Liver (tissue), 9 donors: ENCODE measurements around the gene TNFAIP8L2. TPM values are rescaled to one million over a fixed set of nuclear protein-coding genes. Genes with fewer than 3 reads are reported as not detected.

Experiments
- DNase-seq: peaks from one replicate; pipeline ENCODE4 v3.0.0-alpha.2; 2017; ENCODE audit warnings: low spot score
- H3K27ac ChIP-seq, 2 donors: one replicate each; pipeline ENCODE4 v1.7.0; 2013; ENCODE audit warnings: inconsistent platforms in 2 of 2, low read length in 2 of 2, control low read depth in 1 of 2, low read depth in 1 of 2, mild to moderate bottlenecking in 1 of 2
- H3K27me3 ChIP-seq, 4 donors: one replicate each; pipeline versions ENCODE4 v1.6.1 to v1.7.0; 2013; ENCODE audit warnings: low read length in 3 of 4, inconsistent platforms in 1 of 4, mild to moderate bottlenecking in 1 of 4, moderate library complexity in 1 of 4; ENCODE audit not compliant: control insufficient read depth in 4 of 4, insufficient read depth in 4 of 4
- H3K36me3 ChIP-seq, 4 donors: one replicate each; pipeline versions ENCODE4 v1.6.1 to v1.7.0; 2013; ENCODE audit warnings: low read length in 3 of 4, mild to moderate bottlenecking in 3 of 4, low read depth in 1 of 4, moderate library complexity in 1 of 4; ENCODE audit not compliant: control insufficient read depth in 4 of 4, insufficient read depth in 3 of 4
- H3K4me1 ChIP-seq, 4 donors: one replicate each; pipeline versions ENCODE4 v1.6.1 to v1.7.0; 2013; ENCODE audit warnings: low read length in 3 of 4, mild to moderate bottlenecking in 3 of 4, moderate library complexity in 1 of 4; ENCODE audit not compliant: control insufficient read depth in 4 of 4, insufficient read depth in 4 of 4
- H3K4me3 ChIP-seq, 3 donors: one replicate each; pipeline versions ENCODE4 v1.6.1 to v1.7.0; 2013; ENCODE audit warnings: low read length in 3 of 3, control low read depth in 1 of 3, low read depth in 1 of 3, mild to moderate bottlenecking in 1 of 3
- H3K9ac ChIP-seq, 2 donors: one replicate each; pipeline ENCODE4 v1.7.0; 2013; ENCODE audit warnings: low read length in 2 of 2, mild to moderate bottlenecking in 2 of 2, moderate library complexity in 2 of 2, control low read depth in 1 of 2, low read depth in 1 of 2
- H3K9me3 ChIP-seq, 4 donors: one replicate each; pipeline versions ENCODE4 v1.6.1 to v1.7.0; 2013; ENCODE audit warnings: low read length in 3 of 4; ENCODE audit not compliant: control insufficient read depth in 4 of 4
- ATF3 ChIP-seq: IDR thresholded peaks from 2 replicates; pipeline ENCODE4 v1.6.1; 2016; ENCODE audit warnings: antibody characterized with exemption
- CTCF ChIP-seq: fragments of 150-350 bp; IDR thresholded peaks from 2 replicates; pipeline ENCODE4 v1.5.1; 2017; ENCODE audit warnings: improper control_type of control experiment, low read depth, low read length; ENCODE audit not compliant: missing input control
- EGR1 ChIP-seq, 2 donors: IDR thresholded peaks; 2 replicates each; pipeline ENCODE4 v1.6.1; 2016 to 2018; ENCODE audit warnings: antibody characterized with exemption in 2 of 2, low read depth in 2 of 2
- FOXA1 ChIP-seq: IDR thresholded peaks from 2 replicates; pipeline ENCODE4 v1.6.1; 2016; ENCODE audit warnings: antibody characterized with exemption
- FOXA2 ChIP-seq: IDR thresholded peaks from 2 replicates; pipeline ENCODE4 v1.6.1; 2016; ENCODE audit warnings: antibody characterized with exemption
- GABPA ChIP-seq, 2 donors: IDR thresholded peaks in 1 of 2; conservative IDR thresholded peaks in 1 of 2; 2 replicates each; pipeline ENCODE4 v1.6.1; 2016; ENCODE audit warnings: antibody characterized with exemption in 2 of 2, mild to moderate bottlenecking in 1 of 2, moderate library complexity in 1 of 2
- HNF4A ChIP-seq, 2 donors: conservative IDR thresholded peaks; 2 replicates each; pipeline ENCODE4 v1.6.1; 2016; ENCODE audit warnings: antibody characterized with exemption in 2 of 2, mild to moderate bottlenecking in 2 of 2
- HNF4G ChIP-seq: IDR thresholded peaks from 2 replicates; pipeline ENCODE4 v1.6.1; 2016; ENCODE audit warnings: antibody characterized with exemption
- JUND ChIP-seq, 2 donors: IDR thresholded peaks; 2 replicates each; pipeline ENCODE4 v1.6.1; 2016; ENCODE audit warnings: antibody characterized with exemption in 2 of 2
- NR2F2 ChIP-seq: IDR thresholded peaks from 2 replicates; pipeline ENCODE4 v1.6.1; 2016; ENCODE audit warnings: antibody characterized with exemption
- RAD21 ChIP-seq, 2 donors: IDR thresholded peaks; 2 replicates each; pipeline ENCODE4 v1.6.1; 2016; ENCODE audit warnings: antibody characterized with exemption in 2 of 2, mild to moderate bottlenecking in 2 of 2
- REST ChIP-seq: IDR thresholded peaks from 2 replicates; pipeline ENCODE4 v1.6.1; 2016; ENCODE audit warnings: antibody characterized with exemption, mild to moderate bottlenecking
- RXRA ChIP-seq, 2 donors: IDR thresholded peaks; 2 replicates each; pipeline ENCODE4 v1.6.1; 2017 to 2018; ENCODE audit warnings: antibody characterized with exemption in 2 of 2, mild to moderate bottlenecking in 1 of 2
- SP1 ChIP-seq: IDR thresholded peaks from 2 replicates; pipeline ENCODE4 v1.6.1; 2018; ENCODE audit warnings: antibody characterized with exemption, mild to moderate bottlenecking
- TAF1 ChIP-seq: conservative IDR thresholded peaks from 2 replicates; pipeline ENCODE4 v1.6.1; 2016; ENCODE audit warnings: antibody characterized with exemption, mild to moderate bottlenecking
- ZBTB33 ChIP-seq: IDR thresholded peaks from 2 replicates; pipeline ENCODE4 v1.6.1; 2016; ENCODE audit warnings: antibody characterized with exemption
- WGBS: extraction: QIAGEN DNeasy Blood & Tissue Kit; methylation state at CpG from one replicate; pipeline ENCODE4 v1.1.7; 2013; 5-methylcytosine and 5-hydroxymethylcytosine counted together
- polyA plus RNA-seq, 2 donors: library from polyadenylated mRNA; stranded (reverse) in 1 of 2; unstranded in 1 of 2; fragments of 200-250 nt in 1 of 2; fragments of >200 nt in 1 of 2; fragmentation: Nextera tagmentation in 1 of 2; extraction: Ambion mirVana in 1 of 2; gene quantifications; one replicate each; pipeline versions ENCODE4 v1.2.1 to v1.2.3, GENCODE V29; 2013 to 2015
- total RNA-seq, 2 donors: library from RNA; depleted of rRNA; stranded (reverse); fragments of >200 nt; gene quantifications; one replicate each; pipeline ENCODE4 v1.2.3, GENCODE V29; 2014
- TF ChIP-seq, protein P1 (sequence below): IDR thresholded peaks from 2 replicates; pipeline ENCODE4 v1.6.1; 2016; ENCODE audit warnings: antibody characterized with exemption
- donor health status: healthy.
- donor health status: healthy.
- donor health status: healthy.
- donor health status: healthy.
- donor health status: healthy.

Gene TNFAIP8L2
- total and polyA plus RNA-seq, 4 donors = 2.9 to 8.7 (median 4.1) TPM

- peaks cover 2 to 22% (median 14%) of the 10 kb centered on the region in 4 donors for H3K4me1 ChIP-seq
- H3K36me3 ChIP-seq = no peaks in the 10 kb centered on the region
- H3K4me3 ChIP-seq = no peak overlapping the region
- no peak for DNase-seq
- 77% methylated on average over 6 of the region's 6 CpGs for WGBS
- H3K27me3 ChIP-seq = no peaks in the 10 kb centered on the region
- no peak overlapping the region for H3K9ac ChIP-seq
- no peak for TF ChIP-seq FOXA1
- no peak for TF ChIP-seq REST
- no peak for TF ChIP-seq FOXA2
- no peak for TF ChIP-seq HNF4G
- no peak for TF ChIP-seq HNF4A (conservative IDR thresholded peaks at IDR 0.05)
- no peak for TF ChIP-seq SP1
- no peak for TF ChIP-seq NR2F2
- no peak for TF ChIP-seq TAF1
- no peak for TF ChIP-seq GABPA (IDR thresholded peaks at IDR 0.05 in 1 of 2, conservative IDR thresholded peaks at IDR 0.05 in 1 of 2)
- no peak for TF ChIP-seq RXRA (IDR thresholded peaks at IDR 0.05)
- TF ChIP-seq, protein P1, sequence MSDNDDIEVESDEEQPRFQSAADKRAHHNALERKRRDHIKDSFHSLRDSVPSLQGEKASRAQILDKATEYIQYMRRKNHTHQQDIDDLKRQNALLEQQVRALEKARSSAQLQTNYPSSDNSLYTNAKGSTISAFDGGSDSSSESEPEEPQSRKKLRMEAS = no peak
- TF ChIP-seq CTCF = no peak
- TF ChIP-seq EGR1 (IDR thresholded peaks at IDR 0.05; ENCODE audit: low read depth in 2 of 2) = no peak
- no peak for TF ChIP-seq RAD21 (IDR thresholded peaks at IDR 0.05)
- no peak for TF ChIP-seq ZBTB33
- TF ChIP-seq ATF3 = no peak
- no peak for TF ChIP-seq JUND (IDR thresholded peaks at IDR 0.05)
- no peak overlapping the region for H3K27ac ChIP-seq
- H3K9me3 ChIP-seq = no peaks in the 10 kb centered on the region
These were observed 36.9 kb downstream of the TNFAIP8L2 start for GRCh38 chr1:151193304-151193703.

- H3K27me3 ChIP-seq = no peaks in the 10 kb centered on the region
- H3K9ac ChIP-seq = no peak overlapping the region
- peaks cover 2 to 16% (median 10%) of the 10 kb centered on the region in 4 donors for H3K4me1 ChIP-seq
- DNase-seq = no peak
- WGBS = 73% methylated on average over 1 of the region's 1 CpG
- H3K4me3 ChIP-seq = no peak overlapping the region
- H3K36me3 ChIP-seq = no peaks in the 10 kb centered on the region
- TF ChIP-seq HNF4G (no peak), TAF1 (no peak), JUND (IDR thresholded peaks at IDR 0.05) (no peak), ZBTB33 (no peak), GABPA (IDR thresholded peaks at IDR 0.05 in 1 of 2, conservative IDR thresholded peaks at IDR 0.05 in 1 of 2) (no peak), ATF3 (no peak), RXRA (IDR thresholded peaks at IDR 0.05) (no peak), HNF4A (conservative IDR thresholded peaks at IDR 0.05) (no peak)
- no peaks in the 10 kb centered on the region for H3K9me3 ChIP-seq
- no peak overlapping the region for H3K27ac ChIP-seq
These were observed 37.4 kb downstream of the TNFAIP8L2 start for GRCh38 chr1:151193856-151194255.
